GM19455 (cell line): ENCODE results near the gene DAZAP1.

Experiments used
- ATAC-seq: cut with Tn5 transposase; IDR thresholded peaks from one replicate; pipeline ENCODE4 v1.9.1; 2021; ENCODE audit not compliant: unreplicated experiment

Gene DAZAP1

GRCh38 chr19:1424192-1424955, 17.0 kb downstream of the DAZAP1 start:
- no peak for ATAC-seq

- no peak for ATAC-seq
Observed at GRCh38 chr19:1425102-1425837, 17.9 kb downstream of the DAZAP1 start.

GRCh38 chr19:1425902-1426301, 18.5 kb downstream of the DAZAP1 start:
- ATAC-seq = no peak

DNA sequence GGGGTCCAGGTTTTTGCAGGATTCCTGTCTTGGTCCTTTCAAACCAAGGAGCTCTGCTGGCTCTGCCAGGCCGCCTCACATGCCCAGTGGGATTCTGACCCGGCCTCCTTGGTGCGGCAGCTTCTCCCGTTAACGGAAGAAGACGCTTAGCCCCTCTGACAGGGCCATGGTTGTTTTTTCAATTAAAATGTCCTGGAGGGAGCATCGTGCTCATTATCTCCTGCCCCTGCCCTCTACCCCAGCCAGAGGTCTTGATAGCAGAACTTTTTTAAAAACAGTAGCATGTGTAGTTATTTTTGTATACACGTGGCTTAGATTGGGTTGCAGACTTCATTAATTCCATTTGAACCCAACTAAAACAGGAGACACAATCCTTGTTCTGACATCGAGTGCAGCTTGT, 19.4 kb downstream of the DAZAP1 start:
- ATAC-seq = no peak

DNA sequence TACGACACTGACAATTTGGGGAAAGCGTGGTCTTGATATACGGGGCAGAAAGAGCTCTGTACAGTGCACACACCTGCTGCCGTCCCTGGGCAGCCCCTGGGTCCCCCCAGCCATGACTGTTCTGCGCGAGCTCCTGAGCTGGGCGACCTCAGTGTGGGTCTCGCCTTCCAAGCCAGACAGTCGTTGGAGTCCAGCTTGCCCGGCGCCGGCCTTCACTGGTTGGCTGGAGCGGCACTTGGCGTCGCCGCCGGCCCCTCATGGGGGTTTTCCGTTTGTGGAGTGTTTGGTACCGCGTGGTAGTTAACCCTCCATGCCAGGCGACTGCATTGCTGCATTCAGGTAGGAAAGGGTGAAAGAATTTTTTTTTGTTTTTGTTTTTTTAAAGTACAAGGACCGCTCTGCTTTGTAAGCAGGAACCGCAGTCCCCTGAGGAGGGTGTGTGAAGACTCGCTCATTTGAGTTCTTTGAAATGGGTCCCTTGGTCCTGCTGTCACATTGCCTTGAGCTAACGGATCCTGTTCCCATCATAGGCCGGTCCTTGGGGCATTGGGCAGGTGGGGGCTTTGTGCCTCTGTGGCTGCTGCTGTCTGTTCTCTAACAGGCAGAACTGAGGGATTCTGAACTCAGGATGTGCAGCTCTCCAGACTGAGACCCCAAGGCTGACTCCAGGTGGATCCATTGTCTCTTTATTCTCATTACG, 20.0 kb downstream of the DAZAP1 start:
- ATAC-seq = no peak

- no peak for ATAC-seq
Observed at GRCh38 chr19:1428738-1429391, 21.5 kb downstream of the DAZAP1 start.

DNA sequence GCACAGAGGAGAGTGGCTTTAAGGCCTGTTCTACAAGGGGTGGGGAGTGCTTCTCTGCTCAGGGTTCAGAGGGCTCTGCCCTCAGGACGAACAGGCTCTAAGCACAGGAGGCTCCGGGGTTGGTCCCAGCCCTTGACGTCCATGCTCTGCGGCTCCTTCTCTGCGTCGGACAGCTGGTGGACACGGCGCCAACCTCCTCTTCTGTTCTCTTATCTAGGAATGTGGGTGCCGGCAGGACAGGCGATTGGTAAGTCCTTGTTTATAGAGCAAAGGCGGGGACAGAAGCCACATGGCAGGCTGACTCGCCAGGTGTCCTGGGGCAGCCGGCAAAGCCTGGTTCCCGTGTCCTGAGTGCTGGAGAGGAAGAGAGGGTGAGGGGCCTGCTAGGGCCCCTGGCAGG, 22.4 kb downstream of the DAZAP1 start:
- ATAC-seq = no peak

GRCh38 chr19:1430246-1430645, 22.9 kb downstream of the DAZAP1 start:
- ATAC-seq = no peak

DNA sequence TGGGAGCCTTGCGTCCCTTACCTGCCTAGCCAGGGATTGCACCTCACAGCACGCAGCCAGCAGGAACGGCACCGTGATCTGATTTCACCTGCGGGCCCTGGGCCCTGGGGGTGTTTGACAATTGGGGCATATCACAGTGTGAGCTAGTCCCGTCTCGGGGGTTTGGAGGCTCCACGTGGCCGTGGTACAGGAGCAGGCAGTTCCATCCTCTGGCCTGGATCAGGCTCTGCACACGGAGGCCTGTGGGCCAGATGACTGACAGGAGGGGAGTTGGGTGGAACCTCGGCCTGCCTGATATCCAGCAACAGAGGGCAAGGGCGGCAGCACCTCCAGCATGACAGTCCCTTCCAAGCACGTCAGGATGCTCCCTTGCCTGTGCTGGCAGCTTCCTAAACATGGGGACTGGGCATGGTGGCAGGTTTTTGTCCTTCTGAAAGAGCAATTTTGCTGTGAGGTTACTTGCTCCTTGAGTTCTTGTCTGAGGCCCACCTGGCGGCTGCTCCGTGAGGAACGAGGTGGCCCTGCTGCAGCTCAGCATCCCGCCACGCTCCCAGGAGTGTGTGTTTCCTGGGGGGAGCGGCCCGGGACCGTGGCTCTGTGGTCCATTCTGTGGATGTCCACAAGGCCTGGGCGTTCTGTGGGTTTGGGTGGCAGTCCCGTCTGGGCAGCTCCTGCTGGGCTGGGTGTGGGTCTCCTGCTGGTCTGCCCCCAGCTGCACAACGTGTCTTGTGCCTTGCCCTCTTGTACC, 24.5 kb downstream of the DAZAP1 start:
- ATAC-seq = no peak

GRCh38 chr19:1432507-1432887, 25.1 kb downstream of the DAZAP1 start:
- no peak for ATAC-seq

- no peak for ATAC-seq
Observed at GRCh38 chr19:1433119-1434039, 26.0 kb downstream of the DAZAP1 start.

- no peak for ATAC-seq
Observed at GRCh38 chr19:1434040-1434366, 26.6 kb downstream of the DAZAP1 start.

DNA sequence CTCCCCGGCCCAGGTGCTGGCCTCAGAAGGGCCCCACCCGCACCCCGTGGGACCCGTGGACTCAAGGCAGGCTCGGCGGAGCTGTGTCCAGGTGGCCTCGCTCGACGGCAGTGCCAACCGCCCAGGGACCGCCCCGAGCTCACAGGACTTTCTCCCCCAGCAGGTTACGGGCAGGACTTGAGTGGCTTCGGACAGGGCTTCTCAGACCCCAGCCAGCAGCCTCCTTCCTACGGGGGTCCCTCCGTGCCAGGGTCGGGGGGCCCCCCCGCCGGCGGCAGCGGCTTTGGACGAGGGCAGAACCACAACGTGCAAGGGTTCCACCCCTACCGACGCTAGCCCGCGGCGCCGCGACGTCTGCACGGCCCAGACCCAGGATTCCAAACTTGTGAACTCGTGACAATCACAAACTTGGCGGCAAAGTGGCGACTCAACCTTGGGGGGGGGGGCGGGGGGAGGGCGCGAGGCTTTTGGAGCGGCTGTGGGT, 27.2 kb downstream of the DAZAP1 start:
- ATAC-seq = no peak

GRCh38 chr19:1435378-1435989, 28.1 kb downstream of the DAZAP1 start:
- no peak for ATAC-seq

DNA sequence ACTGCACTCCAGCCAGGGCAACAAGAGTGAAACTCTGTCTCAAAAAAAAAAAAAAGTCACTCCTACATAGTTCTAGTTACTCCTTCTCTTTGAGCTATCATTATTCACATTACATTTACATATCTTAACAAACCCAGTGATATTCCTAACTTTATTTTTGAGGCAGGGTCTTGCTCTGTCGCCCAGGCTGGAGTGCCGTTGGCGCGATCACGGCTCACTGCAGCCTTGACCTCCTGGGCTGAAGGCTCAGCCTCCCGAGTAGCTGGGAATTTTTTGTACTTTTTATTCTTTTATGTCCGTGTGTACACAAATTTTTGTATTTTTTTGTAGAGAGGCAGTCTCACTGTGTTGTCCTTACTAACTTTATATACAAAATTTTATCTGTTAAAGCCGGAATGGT, 30.2 kb downstream of the DAZAP1 start:
- no peak for ATAC-seq

DNA sequence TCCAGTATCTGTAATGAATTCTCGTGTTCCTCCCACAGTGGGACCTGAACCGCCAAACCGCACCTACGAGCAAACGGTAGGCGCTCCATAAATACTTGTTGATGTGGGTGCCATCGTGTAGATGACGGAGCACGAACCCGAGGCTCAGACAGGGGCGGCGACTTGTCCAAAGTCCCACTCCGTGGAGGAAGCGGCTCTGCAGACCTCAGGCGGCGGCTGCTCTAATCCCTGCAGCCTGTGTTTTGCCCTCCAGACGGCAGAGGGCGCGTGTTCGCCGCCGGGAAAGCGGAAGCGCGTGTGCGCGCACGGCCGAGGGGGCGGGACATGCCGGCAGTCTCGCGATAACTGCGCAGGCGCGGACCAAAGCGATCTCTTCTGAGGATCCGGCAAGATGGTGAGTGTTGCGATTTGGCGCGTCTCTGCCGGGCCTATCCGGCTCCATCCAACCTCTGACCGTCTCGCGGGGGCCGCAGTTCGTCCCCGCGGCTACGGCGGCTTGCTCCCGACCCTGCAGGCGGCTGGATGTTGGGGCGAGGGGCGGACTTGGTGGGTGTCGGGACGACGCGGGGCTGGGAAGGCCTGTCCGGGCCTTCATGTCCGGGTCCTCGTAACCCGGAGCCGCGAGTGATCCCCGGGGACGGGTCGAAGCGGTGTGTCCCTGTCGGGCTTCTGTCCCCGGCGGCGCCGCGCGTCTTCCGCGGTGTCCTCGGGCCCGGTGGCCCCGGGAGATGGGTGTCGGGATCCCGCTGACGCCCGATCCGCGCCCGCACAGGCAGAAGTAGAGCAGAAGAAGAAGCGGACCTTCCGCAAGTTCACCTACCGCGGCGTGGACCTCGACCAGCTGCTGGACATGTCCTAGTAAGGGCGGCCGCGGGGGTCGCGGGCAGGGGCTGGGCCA, 30.9 kb downstream of the DAZAP1 start, which contains the start of gene RPS15:
Gene RPS15 (plus strand): TSS at position 362 of the 898 bp plus-strand sequence. CDS start 30 bp downstream, at position 392.
- peak; percentile 86 for ATAC-seq

DNA sequence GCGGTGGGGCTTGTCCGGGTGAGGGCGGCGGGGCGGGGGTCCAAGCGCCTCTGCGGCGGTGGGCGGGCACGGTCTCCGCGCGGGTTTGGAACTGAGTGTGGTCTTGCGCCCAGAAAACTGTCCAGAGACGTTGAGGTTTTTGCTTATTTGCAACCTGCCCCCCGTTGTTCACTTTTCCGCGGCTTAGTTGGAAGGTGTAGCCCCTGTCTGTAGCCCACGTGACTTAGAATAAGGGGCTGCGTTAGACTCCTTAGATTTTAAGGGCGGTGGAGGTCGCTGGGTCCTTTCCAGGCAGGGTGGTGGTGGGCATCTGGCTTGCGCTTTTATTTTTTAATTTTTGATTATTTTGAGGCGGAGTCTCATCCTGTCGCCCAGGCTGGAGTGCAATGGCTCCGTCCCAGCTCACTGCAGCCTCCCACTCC, 31.6 kb downstream of the DAZAP1 start:
- ATAC-seq = no peak
